Heart left ventricle (tissue), 13 donors: ENCODE results near the gene VPS39.

Experiments
- POLR2A ChIP-seq, 2 donors: fragments of 450-650 bp; IDR thresholded peaks; one replicate each; pipeline ENCODE4 v1.6.1; 2017; ENCODE audit warnings: antibody characterized with exemption in 2 of 2, mild to moderate bottlenecking in 2 of 2, moderate library complexity in 2 of 2
- TF ChIP-seq, protein P1 (sequence below), 12 donors: fragments of 200-600 bp; sonication (generic) in 4 of 12; IDR thresholded peaks; one replicate each; pipeline versions ENCODE4 v1.5.0 to v1.8.0; 2018 to 2022; ENCODE audit warnings: antibody characterized with exemption in 12 of 12, mild to moderate bottlenecking in 5 of 12
- donor health status: ischemic (EF 13 %, LVEDD 7.1; RV severe dilation, severe dysfunction).
- donor health status: DM: no; HTN: yes; CAD: no.
- donor health status: DM: no; HTN: no; CAD: no.
- donor health status: ischemic (EF 25% LVEDD 6.9; RV normal size, moderate dysfunction).
- donor health status: ischemic (EF 25% LVEDD 5.7; RV mildly dilated, moderate dysfunction).
- donor health status: ischemic (EF 35%, LVEDD 5.7; RV mildly dilated, moderate dysfunction).
- donor health status: nonischemic (EF 11% LVEDD 7.7; RV severe dilation, severe dysfunction).
- donor health status: DM: yes; HTN: yes; CAD: no.
- donor health status: PGD.
- donor health status: ischemic (EF 29% LVEDD 5.4; RV normal size, mild dysfunction).
- donor health status: nonischemic (EF 23%, LVEDD 6.1; RV moderate dilation, normal function).

DNA sequence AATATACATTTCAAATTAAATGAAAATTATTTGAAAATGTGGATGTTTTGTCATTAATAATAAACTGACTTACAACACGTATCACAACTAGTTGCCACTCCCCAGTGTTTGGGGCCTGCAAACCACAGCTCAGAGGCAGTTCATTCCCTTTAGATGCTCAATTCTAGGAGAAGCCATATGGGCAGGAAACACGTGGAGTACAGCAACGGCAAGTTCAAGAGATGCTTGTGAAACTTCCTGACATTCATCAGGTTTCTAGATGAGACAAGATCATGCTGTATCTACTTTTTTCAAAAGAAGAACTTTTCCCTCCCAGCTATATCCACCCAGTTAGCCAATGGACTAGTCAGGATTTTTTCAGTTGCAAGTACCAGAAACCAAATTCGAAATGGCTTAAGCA lies 96.2 kb downstream of the VPS39 start:
- TF ChIP-seq, protein P1, sequence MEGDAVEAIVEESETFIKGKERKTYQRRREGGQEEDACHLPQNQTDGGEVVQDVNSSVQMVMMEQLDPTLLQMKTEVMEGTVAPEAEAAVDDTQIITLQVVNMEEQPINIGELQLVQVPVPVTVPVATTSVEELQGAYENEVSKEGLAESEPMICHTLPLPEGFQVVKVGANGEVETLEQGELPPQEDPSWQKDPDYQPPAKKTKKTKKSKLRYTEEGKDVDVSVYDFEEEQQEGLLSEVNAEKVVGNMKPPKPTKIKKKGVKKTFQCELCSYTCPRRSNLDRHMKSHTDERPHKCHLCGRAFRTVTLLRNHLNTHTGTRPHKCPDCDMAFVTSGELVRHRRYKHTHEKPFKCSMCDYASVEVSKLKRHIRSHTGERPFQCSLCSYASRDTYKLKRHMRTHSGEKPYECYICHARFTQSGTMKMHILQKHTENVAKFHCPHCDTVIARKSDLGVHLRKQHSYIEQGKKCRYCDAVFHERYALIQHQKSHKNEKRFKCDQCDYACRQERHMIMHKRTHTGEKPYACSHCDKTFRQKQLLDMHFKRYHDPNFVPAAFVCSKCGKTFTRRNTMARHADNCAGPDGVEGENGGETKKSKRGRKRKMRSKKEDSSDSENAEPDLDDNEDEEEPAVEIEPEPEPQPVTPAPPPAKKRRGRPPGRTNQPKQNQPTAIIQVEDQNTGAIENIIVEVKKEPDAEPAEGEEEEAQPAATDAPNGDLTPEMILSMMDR (IDR thresholded peaks at IDR 0.05), result no peak
- no peak for TF ChIP-seq POLR2A (IDR thresholded peaks at IDR 0.05)
